ENCODE results near the gene CRIP1.

CRIP1 gene

GRCh38 chr14:105486163-105486973, at the start of gene CRIP1:
Gene CRIP1 (plus strand): TSS chr14:105486886. CDS start chr14:105487260, 374 bp downstream.
- DNase-seq = no peak

DNA sequence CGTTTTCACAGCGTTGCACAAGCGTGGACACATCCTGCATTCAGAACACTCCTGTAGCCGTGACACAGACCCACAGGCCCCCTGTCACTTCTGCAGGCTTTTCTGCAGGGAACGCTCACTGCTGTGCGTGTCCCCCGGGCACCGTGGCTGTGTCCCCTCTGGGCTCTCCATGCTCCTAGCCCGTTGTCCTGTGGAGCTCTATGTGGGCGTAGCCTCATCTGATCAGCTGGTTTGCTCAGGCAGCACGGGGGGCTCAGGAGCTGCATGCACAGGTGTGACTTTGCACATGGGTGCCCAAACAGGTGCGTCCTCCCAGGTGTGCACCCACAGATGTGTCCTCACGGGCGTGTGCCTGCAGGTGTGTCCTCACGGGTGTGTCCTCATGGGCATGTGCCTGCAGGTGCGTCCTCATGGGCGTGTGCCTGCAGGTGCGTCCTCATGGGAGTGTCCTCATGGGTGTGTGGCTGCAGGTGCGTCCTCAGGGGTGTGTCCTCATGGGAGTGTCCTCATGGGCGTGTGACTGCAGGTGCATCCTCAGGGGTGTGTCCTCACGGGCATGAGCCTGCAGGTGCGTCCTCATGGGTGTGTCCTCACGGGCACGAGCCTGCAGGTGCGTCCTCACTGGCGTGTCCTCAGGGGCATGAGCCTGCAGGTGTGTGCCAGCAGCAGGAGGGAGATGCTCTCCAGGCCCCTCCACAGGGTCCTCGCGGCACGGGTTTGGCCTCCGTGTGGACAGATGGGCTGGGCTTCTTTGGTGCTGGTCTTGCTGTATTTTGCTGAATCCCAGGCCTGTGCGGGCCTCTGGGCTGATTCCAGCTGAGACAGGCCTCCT, 49.6 kb upstream of the CRIP1 start:
- DNase-seq = no peak

DNA sequence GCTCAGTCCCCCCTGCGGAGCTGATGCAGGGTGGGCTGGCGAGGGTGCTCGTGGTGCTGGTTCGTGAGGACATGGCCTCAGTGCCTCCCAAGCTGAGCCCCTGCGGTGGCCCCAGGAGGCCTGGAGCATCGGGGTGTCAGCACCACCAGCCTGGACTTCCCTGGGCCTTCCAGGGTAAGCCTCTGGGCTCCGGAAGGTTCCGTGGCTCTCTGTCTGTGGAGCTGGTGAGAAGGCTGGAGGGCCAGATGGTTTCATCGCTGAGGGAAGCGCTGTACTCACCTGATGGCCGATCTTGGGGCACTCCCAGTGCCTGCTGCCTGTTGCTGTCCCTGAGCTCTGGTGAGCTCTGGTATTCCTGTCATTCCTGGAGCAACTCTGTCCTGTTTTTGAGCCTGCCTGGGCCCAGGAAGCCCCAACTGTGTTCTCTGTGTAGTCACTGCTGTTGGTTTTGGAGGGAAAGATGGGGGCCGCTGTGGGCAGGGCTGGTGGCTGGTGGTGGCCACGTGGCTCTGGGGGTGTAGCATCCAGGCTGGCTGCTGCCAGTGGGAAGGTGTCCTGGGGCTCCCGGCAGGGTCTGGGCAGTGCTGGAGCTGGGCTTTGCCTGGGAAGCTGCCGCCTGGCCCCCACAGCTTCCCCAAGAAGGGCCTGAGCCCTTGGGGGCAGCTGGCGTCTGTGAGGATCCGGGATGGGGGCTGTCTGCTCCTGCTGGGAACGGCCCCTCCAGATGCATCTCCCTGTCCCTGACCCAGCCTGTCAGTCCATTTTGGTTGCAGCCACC, 48.8 kb upstream of the CRIP1 start:
- DNase-seq = no peak

DNA sequence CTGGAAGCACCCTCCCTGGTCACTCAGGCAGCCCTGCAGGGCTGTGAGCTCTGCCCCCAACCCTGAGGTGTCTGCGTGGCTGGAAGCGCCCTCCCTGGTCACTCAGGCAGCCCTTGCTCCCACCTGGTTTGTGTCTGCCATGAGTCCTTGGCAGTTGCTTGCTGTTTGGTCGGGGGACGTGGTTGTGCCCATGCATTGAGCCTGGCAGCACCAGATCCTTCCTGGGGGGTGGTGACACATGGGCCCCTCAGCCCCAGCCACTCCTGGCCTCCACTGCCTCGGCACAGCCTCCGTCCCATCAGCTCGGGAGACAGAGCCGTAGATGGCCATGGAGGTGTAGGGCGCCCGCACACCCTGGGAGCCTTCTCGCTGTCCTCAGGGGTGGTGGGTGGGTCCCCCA, 47.5 kb upstream of the CRIP1 start:
- DNase-seq = no peak

DNA sequence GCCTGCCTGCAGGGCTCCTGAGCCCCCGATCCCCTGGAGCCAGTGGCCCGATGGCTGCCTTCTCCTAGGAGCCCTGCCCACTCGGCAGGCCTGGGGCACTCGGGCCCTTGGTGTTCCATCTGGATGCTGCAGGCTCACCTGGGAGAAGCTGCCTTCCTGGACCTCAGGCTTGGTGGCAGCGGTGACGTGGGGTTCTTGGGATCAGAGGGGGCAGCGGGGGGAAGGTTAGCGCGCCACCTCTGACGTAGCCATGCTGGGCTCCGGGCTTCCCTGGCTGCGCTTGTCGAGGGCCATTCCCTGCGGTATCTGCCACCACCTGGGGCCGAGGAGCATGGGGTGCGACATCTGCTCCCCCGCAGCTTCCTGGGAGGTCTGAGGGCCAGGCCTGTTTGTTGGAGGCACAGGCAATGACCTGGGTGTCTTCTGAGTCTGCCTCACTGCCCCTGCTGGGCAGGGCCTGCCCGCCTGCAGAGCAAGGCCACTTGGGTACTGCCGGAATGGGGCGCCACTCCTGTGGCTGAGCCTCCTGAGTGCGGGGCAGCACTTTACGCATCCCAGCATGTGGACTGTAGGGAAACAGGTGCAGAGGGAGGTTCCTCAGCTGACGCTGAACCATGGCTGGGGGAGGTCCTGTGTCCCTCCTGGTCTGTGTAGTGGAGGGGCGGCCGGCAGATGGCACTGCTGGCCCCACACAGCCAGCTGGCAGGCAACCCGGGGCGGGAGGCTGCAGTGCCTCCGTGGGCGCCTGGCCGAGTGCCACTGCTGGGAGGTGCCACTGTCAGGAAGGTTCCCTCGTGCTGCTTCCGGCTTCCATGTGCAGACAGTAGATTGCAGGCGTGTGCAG, 46.8 kb upstream of the CRIP1 start:
- DNase-seq = no peak

- no peak for DNase-seq
Measured at GRCh38 chr14:105440554-105440900, 46.2 kb upstream of the CRIP1 start.

DNA sequence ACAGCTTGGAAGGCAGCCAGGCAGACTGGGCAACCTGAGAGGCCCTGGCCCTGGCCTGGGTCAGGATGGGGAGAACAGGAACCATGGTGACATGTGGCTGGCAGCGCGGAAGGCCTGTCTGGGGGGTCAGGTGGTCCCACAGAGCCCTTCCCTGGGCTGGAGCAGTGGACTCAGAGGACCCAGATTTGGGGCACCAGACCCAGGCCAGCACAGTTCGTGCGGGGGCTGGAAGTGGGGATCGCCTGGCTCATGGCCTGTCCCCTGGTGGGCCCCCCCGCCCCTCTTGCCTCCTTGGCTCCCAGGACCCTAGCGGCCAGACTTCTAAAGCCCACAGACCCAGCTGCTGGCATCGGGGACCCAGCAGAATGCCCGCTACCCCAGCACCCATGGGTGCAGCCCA, 45.7 kb upstream of the CRIP1 start:
- no peak for DNase-seq

GRCh38 chr14:105442125-105442524, 44.6 kb upstream of the CRIP1 start:
- no peak for DNase-seq

DNA sequence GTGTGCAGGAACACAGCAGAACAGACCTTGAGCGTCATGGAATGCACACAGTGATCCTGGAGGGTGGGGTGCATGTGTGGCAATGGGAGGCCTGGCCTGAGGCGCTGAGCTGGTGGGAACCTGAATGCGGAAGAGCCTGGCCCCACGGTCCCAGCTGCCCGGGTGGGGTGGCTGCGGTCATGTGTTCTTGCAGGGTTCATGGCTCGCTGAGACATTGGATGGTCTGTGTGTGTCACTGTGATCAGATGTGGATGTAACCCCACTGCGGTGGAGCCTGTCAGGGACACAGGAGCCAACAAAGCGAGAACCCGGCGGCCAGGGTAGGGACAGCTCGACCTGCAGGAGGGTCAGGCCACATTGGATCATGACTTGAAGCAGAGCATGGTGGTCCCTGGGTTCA, 43.9 kb upstream of the CRIP1 start:
- DNase-seq = no peak

DNA sequence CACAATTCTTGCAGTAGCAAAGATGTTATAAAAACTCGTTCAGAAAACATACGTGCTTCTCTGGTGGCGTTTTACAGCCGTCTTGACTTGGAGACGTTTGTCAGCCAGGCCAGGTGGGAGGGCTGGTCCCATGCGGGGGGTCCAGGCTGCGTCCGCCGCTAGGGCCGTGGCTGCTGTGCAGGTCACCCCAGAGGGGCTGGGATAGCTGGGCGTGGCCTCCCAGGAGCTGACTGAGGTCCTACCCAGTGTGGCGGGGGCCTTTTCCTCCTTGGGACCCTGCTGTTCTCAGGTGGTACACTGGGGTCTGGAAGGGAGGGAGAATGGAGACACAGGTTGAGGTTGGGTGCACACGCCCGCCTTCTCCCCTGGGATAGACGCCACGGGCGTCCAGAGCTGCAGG, 41.8 kb upstream of the CRIP1 start:
- no peak for DNase-seq

DNA sequence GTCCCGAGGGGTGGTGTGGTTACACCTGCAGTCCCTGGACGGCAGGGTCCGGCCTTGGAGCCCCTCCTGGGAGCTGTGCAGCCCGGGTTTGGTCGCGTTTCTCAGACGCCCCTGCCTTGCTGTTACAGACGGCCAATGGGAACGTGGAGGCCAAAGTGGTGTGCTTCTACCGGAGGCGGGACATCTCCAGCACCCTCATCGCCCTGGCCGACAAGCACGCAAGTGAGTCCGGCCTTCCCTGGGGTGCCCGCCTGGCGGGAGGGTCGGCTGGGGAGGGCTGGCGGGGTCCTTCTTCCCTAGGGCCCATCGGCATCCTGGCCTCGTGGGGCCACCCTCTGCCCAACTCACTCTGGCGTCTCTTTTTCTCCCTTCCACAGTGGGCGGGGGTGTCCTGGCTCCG, 41.4 kb upstream of the CRIP1 start:
- no peak for DNase-seq

- DNase-seq = no peak
Measured at GRCh38 chr14:105445901-105446845, 40.5 kb upstream of the CRIP1 start.

GRCh38 chr14:105446971-105447370, 39.7 kb upstream of the CRIP1 start:
- no peak for DNase-seq

DNA sequence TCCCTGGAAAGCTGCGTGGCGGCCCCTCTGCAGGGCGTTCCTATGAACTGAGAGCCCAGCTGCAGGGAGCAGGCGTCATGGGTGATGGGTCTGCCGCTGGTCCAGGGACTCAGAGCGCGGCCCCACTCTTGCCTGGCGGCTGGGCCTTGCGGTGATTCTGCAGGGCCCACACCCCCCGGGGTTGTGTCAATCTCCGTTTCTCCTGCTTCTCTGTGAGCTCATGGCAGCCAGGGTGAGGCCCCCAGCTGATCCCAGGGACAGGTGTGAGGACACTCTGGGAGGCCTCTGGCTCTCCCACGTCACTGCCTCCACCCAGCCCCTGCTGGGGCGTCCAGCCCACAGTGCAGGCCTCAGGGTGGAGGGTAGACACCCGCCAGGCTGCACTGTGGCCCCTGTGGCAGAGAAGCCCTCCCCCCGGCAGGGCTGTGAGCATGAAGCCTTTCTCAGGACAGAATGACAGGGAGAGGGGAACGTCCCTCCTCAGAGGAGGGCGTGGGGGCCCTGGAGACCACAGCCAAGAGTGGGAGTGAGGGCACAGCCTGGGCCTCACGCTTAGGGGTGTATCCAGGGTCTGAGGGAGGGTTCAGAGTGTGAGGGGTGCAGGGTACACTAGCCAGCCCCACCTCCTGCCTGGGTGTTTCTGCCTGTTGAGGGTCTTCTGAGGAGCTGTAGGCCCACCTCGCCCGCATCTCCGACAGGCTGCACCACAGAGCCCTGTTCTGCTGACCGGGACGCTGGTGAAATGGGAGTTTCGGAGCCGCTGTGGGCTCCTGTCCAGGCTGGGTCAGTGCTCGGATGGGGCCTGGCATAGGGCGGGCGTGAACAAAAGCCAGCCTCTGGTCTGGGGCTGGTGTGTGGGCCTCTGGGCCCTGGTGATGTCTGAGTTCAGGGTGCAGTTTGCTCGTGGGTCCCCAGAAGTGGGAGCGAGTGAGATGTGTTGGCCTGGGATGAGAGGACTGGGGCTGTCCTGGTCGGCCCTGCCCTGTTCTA, 38.7 kb upstream of the CRIP1 start:
- no peak for DNase-seq

GRCh38 chr14:105448706-105449111, 38.0 kb upstream of the CRIP1 start:
- peak; percentile 79 for DNase-seq

GRCh38 chr14:105449276-105450122, 37.2 kb upstream of the CRIP1 start:
- no peak for DNase-seq

DNA sequence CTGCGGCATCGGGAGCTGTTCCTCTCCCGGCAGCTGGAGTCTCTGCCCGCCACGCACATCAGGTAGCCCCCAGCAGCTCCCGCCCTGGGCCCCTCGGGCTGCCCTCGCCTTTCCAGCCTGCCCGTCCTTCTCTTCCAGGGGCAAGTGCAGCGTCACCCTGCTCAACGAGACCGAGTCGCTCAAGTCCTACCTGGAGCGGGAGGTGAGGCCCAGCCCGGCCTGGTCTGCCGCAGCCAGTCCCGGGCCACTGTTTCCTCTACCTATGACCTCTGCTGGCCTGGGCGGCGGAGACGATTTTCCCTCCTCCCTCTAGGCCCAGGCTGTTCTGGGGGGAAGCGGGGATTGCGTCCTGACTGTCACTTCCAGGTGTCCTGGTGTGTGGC, 36.6 kb upstream of the CRIP1 start:
- DNase-seq = no peak

- DNase-seq = no peak
Measured at GRCh38 chr14:105450864-105451720, 35.6 kb upstream of the CRIP1 start.
